ENCODE measurements around the gene CYS1. TPM values are rescaled to one million over a fixed set of nuclear protein-coding genes. Genes with fewer than 3 reads are reported as not detected.

Gene CYS1
- total RNA-seq, 1 donor from 2014 or later, result 3.7 TPM

DNA sequence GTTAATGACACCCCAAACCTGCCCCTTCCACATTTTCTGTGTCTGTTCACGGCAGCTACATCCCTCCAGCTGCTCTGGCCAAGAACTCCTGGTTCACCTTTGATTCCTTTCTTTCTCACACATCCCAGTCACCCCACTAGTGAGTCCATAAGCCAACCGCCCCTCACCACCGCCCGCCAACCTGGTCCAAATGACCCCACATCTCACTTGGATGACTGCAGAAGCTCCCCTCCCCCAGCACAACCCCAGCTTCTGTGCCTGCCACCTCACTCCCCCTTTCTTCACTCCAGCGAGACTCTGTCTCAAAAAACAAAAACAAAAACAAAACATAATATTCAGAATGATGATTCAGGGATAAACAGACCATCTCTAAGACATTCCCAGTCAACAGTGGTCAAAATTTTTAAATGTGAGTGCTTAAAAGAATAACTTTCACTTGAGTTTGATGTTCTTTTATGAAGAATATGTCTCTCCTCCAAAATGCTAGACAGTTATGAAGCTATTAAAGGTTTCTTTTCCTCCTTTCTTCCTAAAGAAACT lies 3.2 kb downstream of the CYS1 start:
- peaks cover 14% of the 10 kb centered on the region for H3K4me1 ChIP-seq (ENCODE audit: insufficient read depth, low read length)
- Mint-ChIP-seq H3K27me3 (ENCODE audit: low read depth, unreplicated experiment) (peaks cover 50% of the 10 kb centered on the region), H3K9me3 (ENCODE audit: unreplicated experiment) (peaks cover 2% of the 10 kb centered on the region), H3K27ac (ENCODE audit: unreplicated experiment) (no peak overlapping the region), H3K4me3 (ENCODE audit: unreplicated experiment) (no peak overlapping the region), H3K36me3 (ENCODE audit: low read depth, unreplicated experiment) (peaks cover 1% of the 10 kb centered on the region), H3K4me1 (ENCODE audit: low read depth, unreplicated experiment) (peaks cover 8% of the 10 kb centered on the region)
- DNase-seq (ENCODE audit: low read depth), result no peak
- no peak overlapping the region for H3K4me3 ChIP-seq (ENCODE audit: insufficient read depth, low read depth, low read length)
- peaks cover 14% of the 10 kb centered on the region for H4K20me1 ChIP-seq (ENCODE audit: insufficient read depth, low read length)
- FAIRE-seq, result no peak
- no peaks in the 10 kb centered on the region for H3K36me3 ChIP-seq (ENCODE audit: insufficient read depth, low read length)
- H3K79me2 ChIP-seq (ENCODE audit: insufficient read depth, low read length), result no peaks in the 10 kb centered on the region
- H3K9me3 ChIP-seq (ENCODE audit: insufficient read depth, low read depth, low read length), result no peaks in the 10 kb centered on the region
- H3K9ac ChIP-seq (ENCODE audit: low read length), result no peak overlapping the region
- H3K4me2 ChIP-seq (ENCODE audit: low read length), result no peak overlapping the region
- no peak overlapping the region for H2AFZ ChIP-seq (ENCODE audit: low read depth, low read length)
- H3K27ac ChIP-seq (ENCODE audit: low read depth, low read length), result no peak overlapping the region
- no peak for TF ChIP-seq EZH2 (IDR thresholded peaks at IDR 0.05; ENCODE audit: insufficient read depth, low read length)
- TF ChIP-seq, protein P1, sequence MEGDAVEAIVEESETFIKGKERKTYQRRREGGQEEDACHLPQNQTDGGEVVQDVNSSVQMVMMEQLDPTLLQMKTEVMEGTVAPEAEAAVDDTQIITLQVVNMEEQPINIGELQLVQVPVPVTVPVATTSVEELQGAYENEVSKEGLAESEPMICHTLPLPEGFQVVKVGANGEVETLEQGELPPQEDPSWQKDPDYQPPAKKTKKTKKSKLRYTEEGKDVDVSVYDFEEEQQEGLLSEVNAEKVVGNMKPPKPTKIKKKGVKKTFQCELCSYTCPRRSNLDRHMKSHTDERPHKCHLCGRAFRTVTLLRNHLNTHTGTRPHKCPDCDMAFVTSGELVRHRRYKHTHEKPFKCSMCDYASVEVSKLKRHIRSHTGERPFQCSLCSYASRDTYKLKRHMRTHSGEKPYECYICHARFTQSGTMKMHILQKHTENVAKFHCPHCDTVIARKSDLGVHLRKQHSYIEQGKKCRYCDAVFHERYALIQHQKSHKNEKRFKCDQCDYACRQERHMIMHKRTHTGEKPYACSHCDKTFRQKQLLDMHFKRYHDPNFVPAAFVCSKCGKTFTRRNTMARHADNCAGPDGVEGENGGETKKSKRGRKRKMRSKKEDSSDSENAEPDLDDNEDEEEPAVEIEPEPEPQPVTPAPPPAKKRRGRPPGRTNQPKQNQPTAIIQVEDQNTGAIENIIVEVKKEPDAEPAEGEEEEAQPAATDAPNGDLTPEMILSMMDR (IDR thresholded peaks at IDR 0.05; ENCODE audit: insufficient read depth, low read depth, low read length), result no peak
- H3K27me3 ChIP-seq (ENCODE audit: insufficient read depth, low read length), result peaks cover 16% of the 10 kb centered on the region

DNA sequence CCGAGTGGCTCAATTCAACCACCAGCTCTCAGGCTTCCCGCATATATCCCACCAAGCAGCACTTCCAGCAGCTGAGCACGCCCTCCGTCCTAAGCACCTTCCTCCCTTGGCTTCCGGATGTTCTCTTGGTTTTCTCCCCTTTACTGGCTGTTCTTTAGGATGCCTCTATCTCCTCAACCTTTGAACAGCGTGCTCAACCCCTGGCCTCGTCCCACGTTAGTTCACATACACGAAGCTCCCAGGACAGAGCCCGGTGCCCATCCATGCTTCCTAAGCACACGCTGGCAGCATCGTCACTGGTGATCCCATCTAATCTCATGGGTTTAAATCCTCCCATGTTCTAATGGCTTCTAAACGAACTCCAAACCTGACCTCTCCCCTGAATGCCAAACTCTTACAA lies 3.7 kb downstream of the CYS1 start:
- Mint-ChIP-seq H3K9me3 (ENCODE audit: unreplicated experiment) (peaks cover 2% of the 10 kb centered on the region), H3K4me3 (ENCODE audit: unreplicated experiment) (no peak overlapping the region), H3K4me1 (ENCODE audit: low read depth, unreplicated experiment) (peaks cover 8% of the 10 kb centered on the region), H3K36me3 (ENCODE audit: low read depth, unreplicated experiment) (peaks cover 1% of the 10 kb centered on the region), H3K27me3 (ENCODE audit: low read depth, unreplicated experiment) (peaks cover 51% of the 10 kb centered on the region), H3K27ac (ENCODE audit: unreplicated experiment) (no peak overlapping the region)
- Histone ChIP-seq H3K9me3 (ENCODE audit: insufficient read depth, low read depth, low read length) (no peaks in the 10 kb centered on the region), H3K4me2 (ENCODE audit: low read length) (no peak overlapping the region), H2AFZ (ENCODE audit: low read depth, low read length) (no peak overlapping the region), H3K36me3 (ENCODE audit: insufficient read depth, low read length) (no peaks in the 10 kb centered on the region), H3K4me3 (ENCODE audit: insufficient read depth, low read depth, low read length) (no peak overlapping the region), H3K4me1 (ENCODE audit: insufficient read depth, low read length) (peaks cover 14% of the 10 kb centered on the region), H3K79me2 (ENCODE audit: insufficient read depth, low read length) (no peaks in the 10 kb centered on the region), H3K27ac (ENCODE audit: low read depth, low read length) (no peak overlapping the region), H4K20me1 (ENCODE audit: insufficient read depth, low read length) (peaks cover 14% of the 10 kb centered on the region), H3K9ac (ENCODE audit: low read length) (no peak overlapping the region), H3K27me3 (ENCODE audit: insufficient read depth, low read length) (peaks cover 16% of the 10 kb centered on the region)
- TF ChIP-seq, protein P1 (IDR thresholded peaks at IDR 0.05; ENCODE audit: insufficient read depth, low read depth, low read length), result no peak
- no peak for TF ChIP-seq EZH2 (IDR thresholded peaks at IDR 0.05; ENCODE audit: insufficient read depth, low read length)
- no peak for FAIRE-seq
- no peak for DNase-seq (ENCODE audit: low read depth)

DNA sequence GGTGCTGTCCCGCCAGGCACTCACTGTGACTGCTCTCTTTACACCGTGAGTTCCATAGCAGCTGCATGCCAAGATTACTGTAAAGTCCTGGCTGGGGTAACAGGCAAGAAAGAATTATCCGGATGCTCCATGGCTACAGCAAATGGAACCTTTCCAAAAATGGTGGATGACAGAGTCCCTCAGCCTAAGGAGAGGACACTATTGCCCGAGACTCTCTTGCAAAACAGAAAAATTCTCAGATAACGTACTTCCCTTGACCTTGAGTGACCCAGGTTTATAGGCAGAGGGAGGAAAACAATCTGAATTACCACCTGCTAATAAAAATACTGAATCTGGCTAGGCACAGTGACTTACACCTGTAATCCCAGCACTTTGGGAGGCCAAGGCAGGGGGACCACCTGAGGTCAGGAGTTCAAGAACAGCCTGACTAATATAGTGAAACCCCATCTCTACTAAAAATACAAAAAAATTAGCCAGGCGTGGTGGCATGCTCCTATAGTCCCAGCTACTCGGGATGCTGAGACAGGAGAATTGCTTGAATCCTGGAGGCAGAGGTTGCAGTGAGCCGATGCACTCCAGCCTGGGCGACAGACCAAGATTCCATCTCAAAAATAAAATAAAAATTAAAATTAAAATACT lies 4.5 kb downstream of the CYS1 start:
- peaks cover 14% of the 10 kb centered on the region for H4K20me1 ChIP-seq (ENCODE audit: insufficient read depth, low read length)
- no peak overlapping the region for H3K9ac ChIP-seq (ENCODE audit: low read length)
- Mint-ChIP-seq H3K4me1 (ENCODE audit: low read depth, unreplicated experiment) (peaks cover 6% of the 10 kb centered on the region), H3K27ac (ENCODE audit: unreplicated experiment) (no peak overlapping the region), H3K4me3 (ENCODE audit: unreplicated experiment) (no peak overlapping the region), H3K27me3 (ENCODE audit: low read depth, unreplicated experiment) (peaks cover 49% of the 10 kb centered on the region), H3K9me3 (ENCODE audit: unreplicated experiment) (peaks cover 2% of the 10 kb centered on the region), H3K36me3 (ENCODE audit: low read depth, unreplicated experiment) (peaks cover 1% of the 10 kb centered on the region)
- H3K4me1 ChIP-seq (ENCODE audit: insufficient read depth, low read length), result peaks cover 8% of the 10 kb centered on the region
- TF ChIP-seq EZH2 (IDR thresholded peaks at IDR 0.05; ENCODE audit: insufficient read depth, low read length), result no peak
- TF ChIP-seq, protein P1 (IDR thresholded peaks at IDR 0.05; ENCODE audit: insufficient read depth, low read depth, low read length), result no peak
- no peak overlapping the region for H2AFZ ChIP-seq (ENCODE audit: low read depth, low read length)
- no peaks in the 10 kb centered on the region for H3K36me3 ChIP-seq (ENCODE audit: insufficient read depth, low read length)
- H3K4me3 ChIP-seq (ENCODE audit: insufficient read depth, low read depth, low read length), result no peak overlapping the region
- FAIRE-seq (no peak), DNase-seq (ENCODE audit: low read depth) (no peak)
- peaks cover 16% of the 10 kb centered on the region for H3K27me3 ChIP-seq (ENCODE audit: insufficient read depth, low read length)
- no peak overlapping the region for H3K4me2 ChIP-seq (ENCODE audit: low read length)
- no peaks in the 10 kb centered on the region for H3K79me2 ChIP-seq (ENCODE audit: insufficient read depth, low read length)
- no peaks in the 10 kb centered on the region for H3K9me3 ChIP-seq (ENCODE audit: insufficient read depth, low read depth, low read length)
- no peak overlapping the region for H3K27ac ChIP-seq (ENCODE audit: low read depth, low read length)

All from astrocyte (in vitro differentiated cells and primary cell).